VCaP (cell line): ENCODE measurements around the gene SEC31B.

Experiments used
- H3K27ac ChIP-seq: fragments of 450-650 bp; 2 replicates; pipeline ENCODE4 v1.5.1; 2017
- CTCF ChIP-seq: fragments of 450-650 bp; conservative IDR thresholded peaks from 2 replicates; pipeline ENCODE4 v1.5.1; 2017; ENCODE audit warnings: mild to moderate bottlenecking, moderate library complexity

The SEC31B gene

GRCh38 chr10:100496567-100496966 lies 23.1 kb downstream of the SEC31B start:
- TF ChIP-seq CTCF = no peak
- H3K27ac ChIP-seq = no peak overlapping the region

GRCh38 chr10:100490531-100490930 lies 29.1 kb downstream of the SEC31B start:
- TF ChIP-seq CTCF = no peak
- H3K27ac ChIP-seq = no peak overlapping the region

GRCh38 chr10:100489396-100489795 lies 30.3 kb downstream of the SEC31B start:
- no peak overlapping the region for H3K27ac ChIP-seq
- no peak for TF ChIP-seq CTCF

GRCh38 chr10:100487529-100487928 lies 32.1 kb downstream of the SEC31B start:
- H3K27ac ChIP-seq = no peak overlapping the region
- TF ChIP-seq CTCF = no peak

GRCh38 chr10:100485801-100486495 lies 33.7 kb downstream of the SEC31B start:
- no peak for TF ChIP-seq CTCF
- no peak overlapping the region for H3K27ac ChIP-seq

GRCh38 chr10:100485366-100485765 lies 34.3 kb downstream of the SEC31B start:
- H3K27ac ChIP-seq = no peak overlapping the region

More at GRCh38 chr10:100485366-100485765, 34.3 kb downstream of the SEC31B start:
- TF ChIP-seq CTCF = no peak
